Activated naive CD8-positive, alpha-beta T cell treated with anti-CD3 and anti-CD28 coated beads, Interleukin-2, amount 50 U/mL, for 24 hours (primary cell): ENCODE data around the gene TMEM53.
A peak's percentile ranks its signal among the peaks of the same experiment; 100 is the strongest.

Source experiments
- ATAC-seq: fragments of 150-1000 bp; cut with Tn5 transposase; one replicate; pipeline ENCODE4 v1.10.0; 2021
- DNase-seq: peaks from one replicate; pipeline ENCODE4 v3.0.0; 2021
- H3K27ac Mint-ChIP-seq: one replicate; pipeline ENCODE4 v1.8.0; 2021; ENCODE audit warnings: mild to moderate bottlenecking, mixed read lengths
- H3K27me3 Mint-ChIP-seq: one replicate; pipeline ENCODE4 v1.8.0; 2021; ENCODE audit warnings: mixed read lengths
- H3K36me3 Mint-ChIP-seq: one replicate; pipeline ENCODE4 v1.8.0; 2021; ENCODE audit warnings: low read depth, mixed read lengths
- H3K4me1 Mint-ChIP-seq: one replicate; pipeline ENCODE4 v1.8.0; 2021; ENCODE audit warnings: mixed read lengths
- H3K4me3 Mint-ChIP-seq: one replicate; pipeline ENCODE4 v1.8.0; 2021; ENCODE audit warnings: mild to moderate bottlenecking, moderate library complexity, mixed read lengths
- H3K9me3 Mint-ChIP-seq: one replicate; pipeline ENCODE4 v1.8.0; 2021; ENCODE audit warnings: mixed read lengths

Gene TMEM53

GRCh38 chr1:44674113-44675000 lies at the start of gene TMEM53, which contains the start of gene ARMH1:
TSS of gene TMEM53 (minus strand) at chr1:44674481. CDS start at chr1:44674391, 90 bp downstream.
TSS of gene ARMH1 (plus strand) at chr1:44674714. CDS start at chr1:44689698, 14,984 bp downstream.
- Mint-ChIP-seq H3K27ac (peak within 1 kb of the TSS; percentile 86), H3K4me1 (peaks cover 29% of the 10 kb centered on the region), H3K27me3 (no peaks in the 10 kb centered on the region), H3K36me3 (no peaks in the 10 kb centered on the region), H3K4me3 (peak within 1 kb of the TSS; percentile 80), H3K9me3 (no peaks in the 10 kb centered on the region)
- DNase-seq = peak; percentile 96
- peak; percentile 98 for ATAC-seq

DNA sequence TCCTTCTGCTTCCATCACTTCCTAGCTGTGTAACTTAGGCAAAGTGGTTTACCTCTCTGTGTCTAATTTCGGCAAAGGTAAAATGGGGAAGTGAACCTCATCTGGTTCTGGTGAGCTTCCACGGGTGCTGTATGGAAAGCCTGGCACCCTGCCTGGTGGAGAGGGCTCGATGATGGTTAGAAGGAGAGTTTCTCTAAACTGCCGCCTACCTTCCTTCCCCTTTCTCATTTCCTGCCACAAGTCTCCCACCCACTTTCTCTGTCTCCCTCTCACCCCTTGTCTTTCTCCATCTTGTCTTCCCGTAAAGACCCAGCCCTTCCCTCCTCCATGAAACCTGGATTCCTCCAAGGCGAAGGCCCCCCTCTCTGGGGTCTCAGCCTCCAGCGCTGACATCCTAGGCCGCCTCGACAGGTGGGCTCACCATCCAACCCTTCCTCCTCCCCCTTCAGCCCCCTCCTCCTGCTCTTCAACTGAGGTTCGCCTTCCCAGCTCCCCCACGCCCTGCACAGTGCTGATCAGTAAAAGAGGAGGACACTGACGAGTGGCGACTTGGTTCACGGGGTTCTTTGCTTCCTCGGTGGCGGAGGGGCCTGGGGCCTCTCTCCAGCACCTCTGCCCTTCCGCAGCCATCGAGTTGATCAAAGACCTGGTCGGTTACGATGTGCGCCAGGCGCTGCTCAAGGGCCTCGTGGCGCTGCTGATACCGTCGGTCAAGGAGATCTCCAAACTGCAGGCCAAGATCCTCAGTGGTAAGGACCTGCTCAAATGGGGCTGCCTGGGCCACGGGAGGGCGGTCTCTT lies 49.4 kb upstream of the TMEM53 start:
- Mint-ChIP-seq H3K4me1 (peaks cover 73% of the 10 kb centered on the region), H3K4me3 (peak overlapping the region; percentile 76), H3K27me3 (no peaks in the 10 kb centered on the region), H3K36me3 (peaks cover 4% of the 10 kb centered on the region), H3K9me3 (no peaks in the 10 kb centered on the region), H3K27ac (peak overlapping the region; percentile 100)
- ATAC-seq = peak; percentile 9
- DNase-seq = peak; percentile 64

DNA sequence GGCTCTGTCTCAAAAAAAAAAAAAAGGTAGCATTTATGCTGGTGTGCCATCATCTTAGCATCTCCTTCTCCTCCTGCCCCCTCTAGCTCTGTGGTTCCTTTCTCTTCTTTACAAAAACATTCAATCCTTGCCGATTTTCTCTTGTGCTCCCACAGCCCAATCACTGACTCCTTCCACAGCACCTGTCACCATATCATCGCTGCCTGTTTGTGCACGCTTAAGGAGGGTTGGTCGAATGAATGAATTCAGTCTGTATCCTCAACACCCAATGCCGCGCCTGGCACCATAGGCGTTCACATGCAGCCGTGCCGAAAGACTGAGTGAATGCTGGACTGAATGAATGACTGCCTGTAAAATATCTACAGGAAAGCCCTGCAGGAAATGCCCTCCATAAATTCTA lies 48.8 kb upstream of the TMEM53 start:
- H3K27ac Mint-ChIP-seq = peak overlapping the region; percentile 100

GRCh38 chr1:44721485-44722361 lies 47.4 kb upstream of the TMEM53 start:
- H3K9me3 Mint-ChIP-seq = no peaks in the 10 kb centered on the region
- peaks cover 81% of the 10 kb centered on the region for H3K4me1 Mint-ChIP-seq
- peak overlapping the region; percentile 56 for H3K4me3 Mint-ChIP-seq
- ATAC-seq (peak; percentile 91), DNase-seq (peak; percentile 84)
- peaks cover 4% of the 10 kb centered on the region for H3K36me3 Mint-ChIP-seq
- H3K27ac Mint-ChIP-seq = peak overlapping the region; percentile 100
- no peaks in the 10 kb centered on the region for H3K27me3 Mint-ChIP-seq

More for the DNA sequence above, 48.8 kb upstream of the TMEM53 start:
- Mint-ChIP-seq H3K4me3 (peak overlapping the region; percentile 76), H3K4me1 (peaks cover 78% of the 10 kb centered on the region), H3K27me3 (no peaks in the 10 kb centered on the region), H3K36me3 (peaks cover 4% of the 10 kb centered on the region), H3K9me3 (no peaks in the 10 kb centered on the region)
- no peak for ATAC-seq
- peak; percentile 44 for DNase-seq

GRCh38 chr1:44720281-44720680 lies 46.0 kb upstream of the TMEM53 start:
- DNase-seq (no peak), ATAC-seq (no peak)
- H3K4me1 Mint-ChIP-seq = peaks cover 84% of the 10 kb centered on the region
- no peaks in the 10 kb centered on the region for H3K9me3 Mint-ChIP-seq
- no peak overlapping the region for H3K4me3 Mint-ChIP-seq
- peaks cover 4% of the 10 kb centered on the region for H3K36me3 Mint-ChIP-seq
- no peaks in the 10 kb centered on the region for H3K27me3 Mint-ChIP-seq
- peak overlapping the region; percentile 100 for H3K27ac Mint-ChIP-seq

DNA sequence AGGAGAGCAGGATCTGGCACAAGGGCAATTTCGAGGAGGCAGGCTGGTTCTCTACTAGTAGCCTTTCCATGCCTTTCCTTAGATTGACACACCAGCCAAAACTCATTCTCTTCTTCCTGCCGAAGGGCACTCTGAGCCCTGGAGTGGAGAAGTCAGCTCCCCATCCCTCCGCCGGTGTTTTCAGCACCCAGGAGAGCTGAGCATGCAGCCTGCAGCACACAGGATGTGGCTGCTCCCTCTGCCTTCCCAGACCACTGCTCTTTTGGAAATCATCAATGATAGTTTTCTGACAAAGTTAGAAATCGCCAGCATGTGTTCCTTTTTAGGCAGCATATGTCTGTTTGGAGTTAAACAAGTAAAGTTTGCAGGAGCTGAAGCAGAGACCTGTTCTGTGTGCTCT lies 45.0 kb upstream of the TMEM53 start:
- H3K36me3 Mint-ChIP-seq = no peaks in the 10 kb centered on the region
- H3K27ac Mint-ChIP-seq = no peak overlapping the region
- DNase-seq (no peak), ATAC-seq (no peak)
- H3K4me3 Mint-ChIP-seq = no peak overlapping the region
- H3K27me3 Mint-ChIP-seq = no peaks in the 10 kb centered on the region
- H3K4me1 Mint-ChIP-seq = peaks cover 86% of the 10 kb centered on the region
- H3K9me3 Mint-ChIP-seq = no peaks in the 10 kb centered on the region

- no peak for ATAC-seq
- no peak overlapping the region for H3K27ac Mint-ChIP-seq
- H3K9me3 Mint-ChIP-seq = no peaks in the 10 kb centered on the region
- no peak for DNase-seq
- H3K4me3 Mint-ChIP-seq = no peak overlapping the region
- no peaks in the 10 kb centered on the region for H3K27me3 Mint-ChIP-seq
- no peaks in the 10 kb centered on the region for H3K36me3 Mint-ChIP-seq
- peaks cover 76% of the 10 kb centered on the region for H3K4me1 Mint-ChIP-seq
Observed at GRCh38 chr1:44718091-44718490, 43.8 kb upstream of the TMEM53 start.

DNA sequence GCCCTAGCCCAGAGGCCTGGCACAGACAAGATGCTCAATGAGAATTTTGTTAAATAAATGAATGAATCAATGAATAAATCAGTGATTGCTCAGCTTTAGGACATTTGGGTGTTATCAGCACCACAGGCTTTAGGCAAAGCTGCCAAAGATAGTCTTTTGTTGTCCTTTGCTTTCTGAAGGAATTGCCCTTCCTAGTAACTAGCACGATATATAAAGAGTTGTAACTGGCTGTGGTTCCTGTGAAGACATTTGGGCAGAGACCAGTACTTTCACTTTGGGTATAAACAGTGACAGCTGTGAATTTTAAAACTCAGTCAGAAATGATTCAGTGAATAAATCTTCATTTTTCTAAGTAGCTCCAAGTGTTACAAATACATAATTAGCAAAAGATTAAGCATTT lies 43.4 kb upstream of the TMEM53 start:
- no peak overlapping the region for H3K4me3 Mint-ChIP-seq
- no peaks in the 10 kb centered on the region for H3K27me3 Mint-ChIP-seq
- H3K36me3 Mint-ChIP-seq = no peaks in the 10 kb centered on the region
- peaks cover 72% of the 10 kb centered on the region for H3K4me1 Mint-ChIP-seq
- H3K27ac Mint-ChIP-seq = no peak overlapping the region
- DNase-seq = no peak
- ATAC-seq = no peak
- no peaks in the 10 kb centered on the region for H3K9me3 Mint-ChIP-seq

DNA sequence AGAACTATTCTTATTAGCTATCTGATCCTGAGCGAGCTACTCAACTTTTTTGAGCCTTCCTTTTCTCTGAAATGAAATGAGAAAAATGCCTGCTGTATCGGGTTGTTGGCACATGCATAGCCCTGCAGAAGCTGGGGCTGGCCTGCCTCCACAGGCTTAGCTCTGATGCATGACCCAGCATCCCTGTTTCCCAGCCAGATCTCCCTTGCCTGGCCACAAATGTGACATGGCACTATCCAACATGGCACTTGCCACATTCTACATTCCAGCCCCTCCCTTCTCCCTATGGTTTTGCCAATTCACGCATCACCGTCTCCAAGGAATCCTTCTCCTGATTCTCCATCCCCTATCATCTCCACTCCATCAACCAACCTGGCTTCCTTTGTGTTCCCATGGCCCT lies 42.9 kb upstream of the TMEM53 start:
- Mint-ChIP-seq H3K36me3 (no peaks in the 10 kb centered on the region), H3K9me3 (no peaks in the 10 kb centered on the region), H3K27me3 (no peaks in the 10 kb centered on the region), H3K4me3 (no peak overlapping the region), H3K27ac (no peak overlapping the region), H3K4me1 (peaks cover 69% of the 10 kb centered on the region)
- ATAC-seq (no peak), DNase-seq (no peak)

- Mint-ChIP-seq H3K4me3 (no peak overlapping the region), H3K27ac (no peak overlapping the region), H3K4me1 (peaks cover 49% of the 10 kb centered on the region), H3K9me3 (no peaks in the 10 kb centered on the region), H3K27me3 (no peaks in the 10 kb centered on the region), H3K36me3 (no peaks in the 10 kb centered on the region)
- ATAC-seq (peak; percentile 76), DNase-seq (peak; percentile 66)
Observed at GRCh38 chr1:44714944-44715571, 40.8 kb upstream of the TMEM53 start.

DNA sequence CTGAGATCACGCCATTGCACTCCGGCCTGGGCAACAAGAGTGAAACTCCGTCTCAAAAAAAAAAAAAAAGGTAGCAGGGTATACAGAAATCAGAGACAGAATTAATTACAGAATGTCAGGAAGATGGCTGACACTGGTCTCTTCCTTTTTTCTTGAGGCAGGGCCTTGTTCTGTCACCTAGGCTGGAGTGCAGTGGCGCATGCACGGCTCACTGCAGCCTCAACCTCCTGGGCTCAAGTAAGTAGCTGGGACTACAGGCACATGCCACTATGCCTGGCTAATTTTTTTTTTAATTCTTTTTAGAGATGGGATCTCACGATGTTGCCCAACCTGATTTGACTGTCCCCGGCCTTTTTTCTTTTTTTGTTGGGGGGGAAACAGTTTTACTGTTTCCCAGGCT lies 40.3 kb upstream of the TMEM53 start:
- no peak for ATAC-seq
- Mint-ChIP-seq H3K27me3 (no peaks in the 10 kb centered on the region), H3K4me1 (peaks cover 46% of the 10 kb centered on the region), H3K4me3 (no peak overlapping the region), H3K27ac (no peak overlapping the region), H3K9me3 (no peaks in the 10 kb centered on the region), H3K36me3 (no peaks in the 10 kb centered on the region)
- no peak for DNase-seq

DNA sequence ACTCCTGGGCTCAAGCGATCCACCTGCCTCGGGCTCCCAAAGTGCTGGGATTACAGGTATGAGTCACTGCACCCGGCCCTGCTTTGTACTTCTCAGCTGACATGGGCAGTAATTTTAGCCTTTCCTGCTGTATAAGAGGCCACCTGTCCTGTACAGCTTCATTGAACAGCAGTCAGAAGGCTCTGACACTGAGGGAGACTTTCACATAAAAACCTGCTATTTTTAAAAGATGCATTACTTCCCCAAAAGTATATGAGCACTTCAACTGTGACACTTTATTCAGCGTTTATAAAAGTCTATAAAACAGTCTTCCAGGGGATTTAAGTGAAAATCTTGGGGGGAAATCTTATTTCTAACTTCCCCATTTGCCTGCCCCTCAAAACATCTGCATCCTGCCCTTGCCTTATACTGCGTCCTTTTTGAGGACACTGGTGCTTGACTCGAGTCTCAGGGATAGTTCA lies 39.1 kb upstream of the TMEM53 start:
- ATAC-seq = no peak
- DNase-seq = no peak
- H3K27me3 Mint-ChIP-seq = no peaks in the 10 kb centered on the region
- peaks cover 43% of the 10 kb centered on the region for H3K4me1 Mint-ChIP-seq
- no peak overlapping the region for H3K4me3 Mint-ChIP-seq
- no peaks in the 10 kb centered on the region for H3K36me3 Mint-ChIP-seq
- H3K27ac Mint-ChIP-seq = no peak overlapping the region
- no peaks in the 10 kb centered on the region for H3K9me3 Mint-ChIP-seq

DNA sequence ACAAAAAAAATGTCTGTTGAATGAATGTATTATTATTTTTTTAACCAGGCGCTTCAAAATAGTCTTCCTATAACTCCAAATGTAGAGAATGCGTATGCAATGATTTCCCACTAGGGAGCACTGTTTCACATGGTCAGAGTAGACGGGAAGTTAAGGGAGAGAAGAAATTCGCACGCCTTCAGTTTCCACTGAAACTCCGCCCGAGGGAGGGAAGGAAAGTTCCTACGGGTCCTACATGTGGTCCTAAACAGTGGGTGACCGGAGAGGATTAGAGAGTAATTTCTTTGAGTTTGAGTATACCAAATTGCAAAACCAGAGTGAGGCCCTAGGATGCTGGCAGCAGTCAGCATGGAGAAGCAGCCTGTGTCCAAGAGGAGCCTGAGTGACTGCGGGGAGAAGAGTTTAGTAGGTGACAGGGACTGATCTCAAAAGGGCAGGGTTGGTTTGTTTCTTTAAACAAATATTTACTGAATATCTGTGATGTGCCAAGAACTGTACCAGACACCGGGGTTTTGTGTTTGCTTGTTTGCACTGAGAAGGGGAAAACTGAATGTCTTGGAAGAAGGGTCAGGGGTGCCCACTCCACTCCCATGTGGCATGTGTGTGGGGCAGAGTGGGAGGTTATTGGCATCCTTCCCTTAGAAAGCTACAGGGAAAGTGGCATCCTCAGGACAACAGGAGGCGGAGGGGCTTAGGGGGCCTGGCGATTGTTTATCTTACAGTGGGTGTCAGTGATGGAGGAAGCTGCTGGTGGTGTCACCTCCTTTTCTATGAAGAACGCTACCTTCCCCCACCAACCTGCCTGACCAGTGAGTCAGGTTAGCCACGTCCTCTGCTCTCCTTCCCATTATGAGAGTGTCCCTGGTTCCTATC lies 33.9 kb upstream of the TMEM53 start:
- Mint-ChIP-seq H3K9me3 (no peaks in the 10 kb centered on the region), H3K36me3 (no peaks in the 10 kb centered on the region), H3K4me1 (peaks cover 18% of the 10 kb centered on the region), H3K27ac (peak overlapping the region; percentile 86), H3K27me3 (no peaks in the 10 kb centered on the region), H3K4me3 (peak overlapping the region; percentile 69)
- ATAC-seq (peak; percentile 61), DNase-seq (peak; percentile 41)
